HepG2 (cell line): ENCODE measurements around the gene NRN1L. TPM values are rescaled to one million over a fixed set of nuclear protein-coding genes. Genes with fewer than 3 reads are reported as not detected.
A peak's percentile ranks its signal among the peaks of the same experiment; 100 is the strongest.

Experiments
- ARNTL ChIP-seq: sonication (generic); formaldehyde crosslinking; IDR thresholded peaks from 2 replicates; pipeline ENCODE4 v1.4.0; 2020; ENCODE audit warnings: mild to moderate bottlenecking, missing genetic modification reagents
- HNF4A ChIP-seq: sonication (generic); formaldehyde crosslinking; IDR thresholded peaks from 2 replicates; pipeline ENCODE4 v1.4.0; 2020; ENCODE audit warnings: missing genetic modification reagents
- ISX ChIP-seq: sonication (generic); formaldehyde crosslinking; conservative IDR thresholded peaks from 2 replicates; pipeline ENCODE4 v1.5.0; 2020; ENCODE audit warnings: missing genetic modification reagents
- KDM3A ChIP-seq: IDR thresholded peaks from 2 replicates; pipeline ENCODE4 v1.6.1; 2018; ENCODE audit warnings: low read depth, missing compliant biosample characterization
- KLF12 ChIP-seq: sonication (generic); formaldehyde crosslinking; IDR thresholded peaks from 2 replicates; pipeline ENCODE4 v1.4.0; 2020; ENCODE audit warnings: missing genetic modification reagents, borderline replicate concordance
- MIXL1 ChIP-seq: IDR thresholded peaks from 2 replicates; pipeline ENCODE4 v1.6.1; 2016
- NCOR1 ChIP-seq: fragments of 200-600 bp; sonication (generic); IDR thresholded peaks from 2 replicates; pipeline ENCODE4 v1.7.0; 2017; ENCODE audit warnings: antibody characterized with exemption, low read length, borderline replicate concordance
- NFE2 ChIP-seq: sonication (generic); formaldehyde crosslinking; IDR thresholded peaks from 2 replicates; pipeline ENCODE4 v1.4.0; 2020; ENCODE audit warnings: missing genetic modification reagents
- ONECUT2 ChIP-seq: sonication (generic); formaldehyde crosslinking; IDR thresholded peaks from 2 replicates; pipeline ENCODE4 v1.4.0; 2020; ENCODE audit warnings: missing genetic modification reagents
- PAF1 ChIP-seq: IDR thresholded peaks from 2 replicates; pipeline ENCODE4 v1.6.1; 2016; ENCODE audit warnings: missing genetic modification reagents, missing compliant biosample characterization
- PITX1 ChIP-seq: sonication (generic); formaldehyde crosslinking; IDR thresholded peaks from 2 replicates; pipeline ENCODE4 v1.5.1; 2020; ENCODE audit warnings: mild to moderate bottlenecking, missing genetic modification reagents
- RERE ChIP-seq: IDR thresholded peaks from 2 replicates; pipeline ENCODE4 v1.6.1; 2016; ENCODE audit warnings: low read depth, missing genetic modification reagents, missing compliant biosample characterization
- SALL1 ChIP-seq: sonication (generic); formaldehyde crosslinking; IDR thresholded peaks from 2 replicates; pipeline ENCODE4 v1.8.0; 2022; ENCODE audit warnings: mild to moderate bottlenecking, missing genetic modification reagents
- SMARCC2 ChIP-seq: fragments of 450-650 bp; IDR thresholded peaks from 2 replicates; pipeline ENCODE4 v1.6.1; 2017; ENCODE audit warnings: antibody characterized with exemption, mild to moderate bottlenecking
- SP140L ChIP-seq: sonication (generic); formaldehyde crosslinking; IDR thresholded peaks from 2 replicates; pipeline ENCODE4 v1.4.0; 2020; ENCODE audit warnings: missing genetic modification reagents, borderline replicate concordance
- SUZ12 ChIP-seq: fragments of 150-350 bp; IDR thresholded peaks from 2 replicates; pipeline ENCODE4 v1.6.1; 2014; ENCODE audit warnings: low read depth, low read length
- THAP8 ChIP-seq: sonication (generic); formaldehyde crosslinking; IDR thresholded peaks from 2 replicates; pipeline ENCODE4 v1.5.1; 2020; ENCODE audit warnings: missing genetic modification reagents, mild to moderate bottlenecking, borderline replicate concordance
- XRCC5 ChIP-seq: fragments of 200-400 bp; formaldehyde crosslinking; optimal IDR thresholded peaks from 2 replicates; pipeline ENCODE3; 2017; ENCODE audit warnings: mild to moderate bottlenecking, low read length
- ZBTB37 ChIP-seq: sonication (generic); formaldehyde crosslinking; IDR thresholded peaks from 2 replicates; pipeline ENCODE4 v1.4.0; 2020; ENCODE audit warnings: mild to moderate bottlenecking, missing genetic modification reagents
- ZNF331 ChIP-seq: sonication (generic); formaldehyde crosslinking; IDR thresholded peaks from 2 replicates; pipeline ENCODE4 v1.4.0; 2020; ENCODE audit warnings: missing genetic modification reagents
- ZNF660 ChIP-seq: sonication (generic); formaldehyde crosslinking; IDR thresholded peaks from 2 replicates; pipeline ENCODE4 v1.5.1; 2020; ENCODE audit warnings: mild to moderate bottlenecking, low read depth, missing genetic modification reagents, borderline replicate concordance
- polyA plus RNA-seq, 8 experiments: library from polyadenylated mRNA; depleted of rRNA in 3 of 8; stranded (reverse) in 7 of 8; unstranded in 1 of 8; fragments of >200 nt; fragmentation: Illumina TruSeq in 4 of 8; extraction: Trizol in 4 of 8; gene quantifications; 2 replicates each; pipeline versions ENCODE4 v1.2.1 to v1.2.3, GENCODE V29; 2011 to 2016; ENCODE audit warnings: low read depth in 4 of 8, missing spikeins in 1 of 8, mixed read lengths in 1 of 8; ENCODE audit not compliant: insufficient read depth in 1 of 8
- total RNA-seq, 5 experiments: library from RNA; depleted of rRNA; stranded (reverse); fragments of >200 nt; fragmentation: Illumina TruSeq; extraction: Trizol; gene quantifications; 2 replicates each; pipeline ENCODE4 v1.2.3, GENCODE V29; 2016; ENCODE audit warnings: low read depth in 1 of 5
- TF ChIP-seq, protein P1 (sequence below): sonication (generic); formaldehyde crosslinking; IDR thresholded peaks from 2 replicates; pipeline ENCODE4 v1.5.1; 2020; ENCODE audit warnings: missing genetic modification reagents, mild to moderate bottlenecking, borderline replicate concordance

NRN1L gene
- total and polyA plus RNA-seq, 2 of the 13 experiments (the other 11 are each of a cell fraction or from before 2014, with no cell fraction given): 0.53 to 1.2 TPM

DNA sequence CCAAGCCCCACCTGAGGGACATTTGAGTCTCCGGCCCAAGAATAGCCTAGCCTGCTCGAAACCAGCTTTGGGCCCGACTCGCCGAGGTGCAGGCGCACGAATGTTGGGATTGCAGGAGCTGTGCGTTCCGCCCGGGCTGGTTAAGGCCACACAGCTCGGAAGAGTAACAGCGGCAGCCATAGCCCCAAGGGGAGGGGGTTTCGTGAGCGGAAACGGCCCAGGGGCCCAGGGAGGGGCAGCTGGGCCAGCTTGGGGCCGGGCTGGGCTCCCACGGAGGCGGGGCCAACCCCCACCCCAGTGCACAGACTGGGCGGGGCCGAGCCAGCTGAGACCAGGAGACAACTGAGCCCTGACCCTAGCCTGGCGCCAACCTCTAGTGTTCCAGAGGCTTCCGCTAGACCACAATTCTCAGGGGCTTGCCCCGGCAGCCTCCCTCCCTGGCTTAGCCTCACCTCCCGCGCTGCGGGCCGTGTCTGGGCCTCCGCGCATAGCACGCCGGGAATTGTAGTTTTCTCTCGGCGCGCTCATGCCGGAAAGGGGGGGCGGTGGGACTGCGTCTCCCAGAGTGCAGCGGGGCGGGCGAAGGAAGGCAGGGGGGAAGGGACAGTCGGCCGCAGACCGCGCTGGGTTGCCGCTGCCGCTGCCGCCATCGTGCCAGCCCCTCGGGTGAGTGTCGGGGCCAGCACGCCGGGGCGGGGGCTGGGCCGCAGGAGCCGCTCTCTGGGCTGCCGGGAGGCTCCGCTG lies 38.2 kb upstream of the NRN1L start, which contains the start of gene NUTF2 (continued):
- TF ChIP-seq SUZ12 (peak; percentile 96), KLF12 (no peak; the same call in 1 of the 2 replicates), RERE (CRISPR knock-in tag) (no peak), PITX1 (CRISPR knock-in tag) (peak; percentile 90), SALL1 (CRISPR knock-in tag) (peak; percentile 88), ZNF331 (CRISPR knock-in tag) (peak; percentile 94), ZBTB37 (peak; percentile 60; the same call in 1 of the 2 replicates), SP140L (CRISPR knock-in tag) (no peak), ISX (CRISPR knock-in tag) (no peak), ZNF660 (CRISPR knock-in tag) (no peak; the same call in 1 of the 2 replicates), PAF1 (CRISPR knock-in tag) (no peak), NFE2 (CRISPR knock-in tag) (no peak), ONECUT2 (CRISPR knock-in tag) (no peak), ARNTL (CRISPR knock-in tag) (peak; percentile 84), KDM3A (CRISPR knock-in tag) (peak; percentile 85), XRCC5 (peak; percentile 96), HNF4A (CRISPR knock-in tag) (peak; percentile 54), NCOR1 (peak; percentile 85; the same call in 1 of the 2 replicates), THAP8 (CRISPR knock-in tag) (no peak; the same call in 1 of the 2 replicates), MIXL1 (no peak), SMARCC2 (no peak)
- TF ChIP-seq, protein P1, sequence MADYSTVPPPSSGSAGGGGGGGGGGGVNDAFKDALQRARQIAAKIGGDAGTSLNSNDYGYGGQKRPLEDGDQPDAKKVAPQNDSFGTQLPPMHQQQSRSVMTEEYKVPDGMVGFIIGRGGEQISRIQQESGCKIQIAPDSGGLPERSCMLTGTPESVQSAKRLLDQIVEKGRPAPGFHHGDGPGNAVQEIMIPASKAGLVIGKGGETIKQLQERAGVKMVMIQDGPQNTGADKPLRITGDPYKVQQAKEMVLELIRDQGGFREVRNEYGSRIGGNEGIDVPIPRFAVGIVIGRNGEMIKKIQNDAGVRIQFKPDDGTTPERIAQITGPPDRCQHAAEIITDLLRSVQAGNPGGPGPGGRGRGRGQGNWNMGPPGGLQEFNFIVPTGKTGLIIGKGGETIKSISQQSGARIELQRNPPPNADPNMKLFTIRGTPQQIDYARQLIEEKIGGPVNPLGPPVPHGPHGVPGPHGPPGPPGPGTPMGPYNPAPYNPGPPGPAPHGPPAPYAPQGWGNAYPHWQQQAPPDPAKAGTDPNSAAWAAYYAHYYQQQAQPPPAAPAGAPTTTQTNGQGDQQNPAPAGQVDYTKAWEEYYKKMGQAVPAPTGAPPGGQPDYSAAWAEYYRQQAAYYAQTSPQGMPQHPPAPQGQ (CRISPR knock-in tag): no peak
